Osteoblast (primary cell): Measurements from ENCODE around the gene MFSD6L. TPM values are rescaled to one million over a fixed set of nuclear protein-coding genes. Genes with fewer than 3 reads are reported as not detected.

Source experiments
- DNase-seq: peaks from one replicate; pipeline ENCODE4 v3.0.0; 2011; ENCODE audit warnings: low spot score, mixed read lengths; ENCODE audit not compliant: insufficient read length; ENCODE audit errors: missing footprints
- H2AFZ ChIP-seq: 2 replicates; pipeline ENCODE4 v1.6.0; 2011; ENCODE audit warnings: mild to moderate bottlenecking, low read length
- H3K27ac ChIP-seq: 2 replicates; pipeline ENCODE4 v1.5.1; 2011; ENCODE audit warnings: mild to moderate bottlenecking, low read depth, low read length, moderate library complexity
- H3K27me3 ChIP-seq: 2 replicates; pipeline ENCODE4 v1.6.0; 2012; ENCODE audit warnings: mild to moderate bottlenecking, control low read depth, inconsistent platforms, low read length, moderate library complexity; ENCODE audit not compliant: insufficient read depth
- H3K36me3 ChIP-seq: 2 replicates; pipeline ENCODE4 v1.5.1; 2011; ENCODE audit warnings: mild to moderate bottlenecking, low read length, control low read depth, moderate library complexity; ENCODE audit not compliant: insufficient read depth
- H3K4me1 ChIP-seq: 2 replicates; pipeline ENCODE4 v1.5.1; 2011; ENCODE audit warnings: mild to moderate bottlenecking, low read length, control low read depth, moderate library complexity; ENCODE audit not compliant: insufficient read depth
- H3K4me2 ChIP-seq: 2 replicates; pipeline ENCODE4 v1.6.0; 2011; ENCODE audit warnings: mild to moderate bottlenecking, low read length; ENCODE audit not compliant: insufficient read depth
- H3K4me3 ChIP-seq: fragments of 200-600 bp; sonication (generic); 3 replicates; pipeline ENCODE4 v1.5.1; 2012; ENCODE audit warnings: mild to moderate bottlenecking, low read length, inconsistent platforms; ENCODE audit not compliant: insufficient read depth
- H3K79me2 ChIP-seq: 2 replicates; pipeline ENCODE4 v1.6.0; 2012; ENCODE audit warnings: mild to moderate bottlenecking, low read length, control low read depth, inconsistent platforms; ENCODE audit not compliant: insufficient read depth
- H3K9me3 ChIP-seq: 2 replicates; pipeline ENCODE4 v1.5.1; 2011; ENCODE audit warnings: low read depth, low read length, control low read depth
- H4K20me1 ChIP-seq: 2 replicates; pipeline ENCODE4 v1.6.0; 2012; ENCODE audit warnings: mild to moderate bottlenecking, low read length, control low read depth; ENCODE audit not compliant: insufficient read depth
- CTCF ChIP-seq: IDR thresholded peaks from 2 replicates; pipeline ENCODE4 v1.5.1; 2011; ENCODE audit warnings: mild to moderate bottlenecking, low read depth, low read length, moderate library complexity; ENCODE audit errors: extremely low read depth
- total RNA-seq: library from RNA; depleted of rRNA; stranded (reverse); fragments of >200 nt; gene quantifications from 2 replicates; pipeline ENCODE4 v1.2.3, GENCODE V29; 2012

Gene MFSD6L
- total RNA-seq, 1 donor, result not detected

DNA sequence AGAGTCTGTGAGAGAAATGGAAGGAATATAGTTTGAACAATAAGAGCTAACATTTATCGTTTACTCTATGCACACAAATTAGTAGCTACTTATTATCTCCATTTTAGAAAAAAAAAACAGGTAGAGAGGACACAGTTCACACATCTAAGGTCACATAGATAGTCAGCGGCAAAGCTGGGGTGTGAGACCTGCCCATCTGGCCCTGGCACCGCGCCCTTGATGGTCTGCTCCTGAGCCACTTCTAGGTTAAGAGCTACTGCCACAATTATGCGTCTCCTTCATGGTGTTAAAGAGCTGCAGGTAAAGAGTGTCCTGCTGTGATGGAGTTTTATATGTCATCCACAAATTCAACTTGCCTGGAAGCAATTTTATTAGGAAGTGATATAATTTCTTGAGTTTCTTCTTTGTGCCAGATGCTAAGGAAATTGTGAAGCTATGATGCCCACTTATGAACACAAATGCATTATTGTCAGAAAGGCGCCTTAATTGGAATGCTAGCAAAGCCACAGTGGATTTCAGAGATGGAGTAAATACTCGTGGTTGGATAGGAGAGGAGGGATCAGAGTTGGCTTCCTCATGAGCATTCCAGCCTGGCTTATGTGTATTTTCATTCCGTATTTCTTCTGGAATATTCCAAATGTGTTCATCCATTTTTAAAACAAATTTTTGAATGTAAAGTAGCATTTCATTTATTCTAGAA, 21.3 kb upstream of the MFSD6L start:
- Histone ChIP-seq H3K36me3 (no peaks in the 10 kb centered on the region), H3K9me3 (peaks cover 5% of the 10 kb centered on the region), H2AFZ (no peak overlapping the region), H3K4me1 (no peaks in the 10 kb centered on the region), H4K20me1 (no peaks in the 10 kb centered on the region), H3K79me2 (no peaks in the 10 kb centered on the region), H3K4me2 (no peak overlapping the region), H3K4me3 (no peak overlapping the region), H3K27ac (no peak overlapping the region), H3K27me3 (peaks cover 7% of the 10 kb centered on the region)
- DNase-seq, result no peak
- no peak for TF ChIP-seq CTCF

- Histone ChIP-seq H3K4me3 (no peak overlapping the region), H2AFZ (no peak overlapping the region), H3K4me2 (no peak overlapping the region), H4K20me1 (no peaks in the 10 kb centered on the region), H3K4me1 (no peaks in the 10 kb centered on the region), H3K79me2 (no peaks in the 10 kb centered on the region), H3K36me3 (no peaks in the 10 kb centered on the region), H3K9me3 (no peaks in the 10 kb centered on the region), H3K27me3 (peaks cover 7% of the 10 kb centered on the region), H3K27ac (no peak overlapping the region)
- DNase-seq, result no peak
- no peak for TF ChIP-seq CTCF
These were observed 19.6 kb upstream of the MFSD6L start for GRCh38 chr17:8818654-8819330.

DNA sequence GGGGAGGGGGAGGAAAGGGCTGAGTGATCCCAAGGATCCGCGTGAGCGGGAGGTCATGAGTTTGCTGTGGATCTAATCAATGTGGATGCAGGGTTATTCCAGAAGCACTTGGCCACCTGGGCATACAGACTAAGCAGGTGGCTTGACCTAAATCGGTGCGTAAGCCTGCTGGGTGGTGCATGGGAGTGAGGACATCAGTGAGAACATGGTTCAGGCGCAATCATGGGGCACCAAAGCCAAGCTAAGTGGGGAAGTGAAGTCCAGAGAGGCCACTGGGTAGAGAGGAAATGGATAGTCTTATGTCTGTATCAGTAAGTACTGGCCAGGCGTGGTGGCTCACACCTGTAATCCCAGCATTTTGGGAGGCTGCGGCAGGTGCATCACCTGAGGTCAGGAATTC, 18.9 kb upstream of the MFSD6L start:
- Histone ChIP-seq H3K4me2 (no peak overlapping the region), H4K20me1 (no peaks in the 10 kb centered on the region), H3K4me3 (no peak overlapping the region), H2AFZ (no peak overlapping the region), H3K4me1 (no peaks in the 10 kb centered on the region), H3K36me3 (no peaks in the 10 kb centered on the region), H3K79me2 (no peaks in the 10 kb centered on the region), H3K27ac (no peak overlapping the region), H3K9me3 (no peaks in the 10 kb centered on the region), H3K27me3 (peaks cover 7% of the 10 kb centered on the region)
- no peak for TF ChIP-seq CTCF
- no peak for DNase-seq

- DNase-seq, result no peak
- Histone ChIP-seq H2AFZ (no peak overlapping the region), H3K4me2 (no peak overlapping the region), H3K79me2 (no peaks in the 10 kb centered on the region), H4K20me1 (no peaks in the 10 kb centered on the region), H3K4me1 (no peaks in the 10 kb centered on the region), H3K36me3 (no peaks in the 10 kb centered on the region), H3K27ac (no peak overlapping the region), H3K27me3 (no peaks in the 10 kb centered on the region), H3K9me3 (no peaks in the 10 kb centered on the region), H3K4me3 (no peak overlapping the region)
- no peak for TF ChIP-seq CTCF
These were observed 7.9 kb upstream of the MFSD6L start for GRCh38 chr17:8806926-8807550.
